SK-N-MC (cell line): Measurements from ENCODE around the gene STAT5B.

Source experiments
- EZH2 ChIP-seq: fragments of 200-600 bp; sonication (generic); IDR thresholded peaks from one replicate; pipeline ENCODE4 v1.6.1; 2017; ENCODE audit warnings: antibody characterized with exemption
- FOXP2 ChIP-seq: optimal IDR thresholded peaks from 2 replicates; pipeline ENCODE3; 2011; ENCODE audit warnings: mild to moderate bottlenecking, moderate library complexity; ENCODE audit not compliant: insufficient read depth; ENCODE audit errors: extremely low read length, control extremely low read depth
- POLR2AphosphoS5 ChIP-seq: IDR thresholded peaks from 2 replicates; pipeline ENCODE4 v1.6.1; 2012; ENCODE audit warnings: mild to moderate bottlenecking, low read depth, low read length, borderline replicate concordance

- TF ChIP-seq EZH2: no peak
- TF ChIP-seq POLR2AphosphoS5: no peak
- no peak for TF ChIP-seq FOXP2
Measured at GRCh38 chr17:42224651-42225050, 51.5 kb downstream of the STAT5B start.
